Frontal cortex (tissue), 4 donors: ENCODE results near the gene VAC14. TPM values are rescaled to one million over a fixed set of nuclear protein-coding genes. Genes with fewer than 3 reads are reported as not detected.
A peak's percentile ranks its signal among the peaks of the same experiment; 100 is the strongest.
"Not testable (repeated sequence)": the region's sequence is repeated elsewhere in the genome, so short reads cannot be mapped to it uniquely, and the experiment has no call there.

Experiments
- DNase-seq, 2 donors: peaks; one replicate each; pipeline ENCODE4 v3.0.0; 2012; ENCODE audit warnings: low spot score in 2 of 2
- FAIRE-seq: peaks from 2 replicates; lab custom pipeline; 2012; peaks lifted over from hg19 to GRCh38; lab: Jason Lieb, UNC
- total RNA-seq: library from RNA; depleted of rRNA; stranded (reverse); fragments of >200 nt; gene quantifications from one replicate; pipeline ENCODE4 v1.2.3, GENCODE V29; 2014
- donor health status: control.
- donor health status: control.
- donor health status: control.

The VAC14 gene
- total RNA-seq, 1 donor from 2014 or later: 13.0 TPM

DNA sequence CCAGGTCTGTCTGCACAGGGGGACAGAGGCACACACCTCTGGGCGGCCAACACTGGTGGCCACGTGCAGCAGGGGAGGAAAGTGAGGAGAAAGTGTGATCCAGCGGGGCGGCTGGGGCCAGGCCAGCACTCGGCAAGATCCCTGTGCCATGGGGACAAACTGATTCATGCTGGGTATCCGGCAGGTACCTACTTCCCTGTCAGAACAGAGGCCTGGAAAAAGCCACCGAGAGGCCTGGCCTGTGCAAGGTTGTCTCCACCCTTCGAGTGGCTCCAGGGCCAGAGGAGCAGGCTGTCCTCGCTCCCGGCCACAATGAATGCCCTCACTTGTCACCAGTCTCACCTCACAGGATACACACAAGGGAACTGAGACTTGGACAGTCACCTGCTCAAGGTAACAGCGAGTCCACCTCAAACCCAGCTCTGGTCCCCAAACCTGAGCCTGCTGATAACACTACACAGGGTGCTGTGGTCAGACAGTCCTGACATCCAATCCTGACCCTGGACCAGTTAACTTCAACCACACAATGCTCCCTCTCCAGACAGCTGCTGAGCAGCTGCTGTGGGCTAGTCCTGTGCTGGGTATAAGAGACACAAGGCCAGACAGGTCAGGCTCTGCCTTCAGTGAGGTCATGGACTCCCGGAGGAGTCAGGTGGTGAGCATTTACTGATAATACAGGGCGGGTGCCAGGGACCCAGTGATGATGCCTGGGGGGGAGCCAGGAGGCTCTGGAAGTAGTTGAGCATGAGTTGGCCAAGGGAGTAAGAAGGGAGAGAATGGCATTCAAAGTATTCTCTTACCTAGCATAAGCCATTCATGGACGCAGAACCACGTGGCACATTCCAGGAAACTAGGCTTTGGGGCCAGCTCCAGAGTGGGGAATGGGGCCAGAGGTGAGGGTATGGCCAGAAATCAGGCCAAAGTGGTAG lies 53.0 kb downstream of the VAC14 start:
- FAIRE-seq (no peak), DNase-seq (no peak)

DNA sequence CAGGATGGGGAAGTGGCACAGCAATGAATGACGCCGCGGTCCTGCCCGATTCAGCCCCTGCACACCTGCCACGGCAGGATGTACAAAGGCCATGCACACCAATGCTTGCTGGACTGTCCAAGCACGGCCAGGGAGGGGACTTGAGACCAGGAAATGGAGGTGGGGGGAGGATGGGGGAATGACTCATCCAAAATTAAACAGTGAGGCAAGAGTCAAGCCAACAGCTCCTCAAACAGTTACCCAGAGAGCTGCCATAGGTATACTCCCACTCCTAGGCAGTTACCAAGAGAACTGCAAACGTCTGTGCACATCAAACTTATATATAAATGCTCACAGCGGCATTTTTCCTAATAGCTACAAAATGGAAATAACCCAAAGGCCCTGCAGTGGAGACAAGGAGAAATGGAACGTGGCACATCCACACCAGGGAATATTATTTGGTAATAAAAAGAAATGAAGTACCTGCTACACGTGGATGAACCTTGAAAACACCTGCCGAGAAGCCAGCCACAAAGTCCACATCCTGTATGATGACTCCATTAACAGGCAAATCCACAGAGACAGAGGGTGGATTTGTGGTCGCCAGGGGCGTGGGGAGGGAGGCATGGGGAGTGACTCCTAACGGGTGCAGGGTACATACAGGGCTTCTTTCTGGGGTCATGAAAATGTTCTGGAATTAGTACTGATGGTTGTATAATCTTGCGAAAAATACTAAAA lies 54.1 kb downstream of the VAC14 start:
- FAIRE-seq (no peak), DNase-seq (no peak)

DNA sequence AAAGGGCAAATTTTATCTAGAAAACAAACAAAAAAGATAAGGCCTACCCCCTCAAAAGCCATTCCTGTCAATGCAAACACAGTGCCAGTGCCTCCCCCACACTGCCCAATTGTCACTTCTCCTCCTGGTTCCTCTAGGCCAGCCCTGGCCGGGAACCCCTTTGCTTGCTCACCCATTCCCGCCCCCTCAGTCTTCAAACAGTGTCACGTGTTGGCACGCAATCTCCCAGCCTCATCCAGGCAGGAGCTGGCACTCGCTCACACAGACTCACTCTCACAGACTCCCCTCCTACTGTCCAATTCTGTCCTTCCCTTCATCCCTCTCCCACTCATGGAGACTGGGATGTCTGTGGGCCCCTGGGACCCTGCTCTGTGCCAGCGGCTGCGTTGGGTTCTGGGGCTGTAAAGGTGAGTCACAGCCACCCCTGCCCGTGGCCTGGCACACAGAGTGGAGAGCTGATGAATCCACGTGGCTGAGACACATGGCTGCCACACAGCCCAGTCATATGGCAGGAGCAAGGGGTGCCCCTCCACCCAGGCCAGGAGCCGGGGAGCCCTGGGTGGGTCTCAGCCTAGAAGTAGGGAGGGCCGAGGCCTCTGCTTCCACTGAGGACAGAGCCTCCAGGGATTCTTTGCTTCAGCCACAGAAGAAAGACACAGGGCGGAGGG lies 54.8 kb downstream of the VAC14 start:
- DNase-seq: peak in 1 of 2 donors; percentile 60
- FAIRE-seq: no peak

DNA sequence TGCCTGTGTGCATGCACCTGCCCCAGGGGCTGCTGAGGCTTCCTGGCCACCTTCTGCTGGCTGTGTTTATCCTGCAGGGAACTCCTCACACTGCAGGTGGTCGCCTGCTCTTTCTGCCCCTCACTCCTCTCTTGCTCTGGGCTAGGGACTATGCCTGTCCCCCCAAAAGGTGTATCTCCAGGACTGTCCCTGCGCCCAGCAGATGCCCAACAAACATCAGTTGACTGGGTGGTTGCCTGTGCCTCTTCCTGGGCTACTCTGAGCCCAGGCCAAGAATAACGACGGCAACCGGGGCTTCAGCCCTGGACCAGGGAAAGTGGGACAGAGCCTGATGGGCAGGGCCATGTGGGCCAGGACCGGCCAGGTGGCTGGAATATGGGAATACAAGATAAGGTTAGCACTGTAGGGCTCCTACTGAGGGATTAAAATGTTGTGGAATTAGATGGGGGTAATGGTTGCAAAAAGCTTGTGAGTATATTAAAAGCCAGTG lies 55.4 kb downstream of the VAC14 start:
- FAIRE-seq (no peak), DNase-seq (no peak)

GRCh38 chr16:70744366-70744765 lies 56.6 kb downstream of the VAC14 start:
- no peak for FAIRE-seq
- no peak for DNase-seq

GRCh38 chr16:70743791-70744190 lies 57.2 kb downstream of the VAC14 start:
- DNase-seq (no peak), FAIRE-seq (no peak)

GRCh38 chr16:70742967-70743366 lies 58.0 kb downstream of the VAC14 start:
- not testable (repeated sequence) for DNase-seq, FAIRE-seq

GRCh38 chr16:70741783-70742125 lies 59.2 kb downstream of the VAC14 start:
- FAIRE-seq (no peak), DNase-seq (no peak)

- FAIRE-seq: no peak
- no peak for DNase-seq
Observed at GRCh38 chr16:70740914-70741782, 59.8 kb downstream of the VAC14 start.

- DNase-seq: no peak
Observed at GRCh38 chr16:70740174-70740913, 60.6 kb downstream of the VAC14 start.

GRCh38 chr16:70739389-70739788 lies 61.6 kb downstream of the VAC14 start:
- DNase-seq (no peak), FAIRE-seq (no peak)

More at GRCh38 chr16:70740174-70740913, 60.6 kb downstream of the VAC14 start:
- no peak for FAIRE-seq

DNA sequence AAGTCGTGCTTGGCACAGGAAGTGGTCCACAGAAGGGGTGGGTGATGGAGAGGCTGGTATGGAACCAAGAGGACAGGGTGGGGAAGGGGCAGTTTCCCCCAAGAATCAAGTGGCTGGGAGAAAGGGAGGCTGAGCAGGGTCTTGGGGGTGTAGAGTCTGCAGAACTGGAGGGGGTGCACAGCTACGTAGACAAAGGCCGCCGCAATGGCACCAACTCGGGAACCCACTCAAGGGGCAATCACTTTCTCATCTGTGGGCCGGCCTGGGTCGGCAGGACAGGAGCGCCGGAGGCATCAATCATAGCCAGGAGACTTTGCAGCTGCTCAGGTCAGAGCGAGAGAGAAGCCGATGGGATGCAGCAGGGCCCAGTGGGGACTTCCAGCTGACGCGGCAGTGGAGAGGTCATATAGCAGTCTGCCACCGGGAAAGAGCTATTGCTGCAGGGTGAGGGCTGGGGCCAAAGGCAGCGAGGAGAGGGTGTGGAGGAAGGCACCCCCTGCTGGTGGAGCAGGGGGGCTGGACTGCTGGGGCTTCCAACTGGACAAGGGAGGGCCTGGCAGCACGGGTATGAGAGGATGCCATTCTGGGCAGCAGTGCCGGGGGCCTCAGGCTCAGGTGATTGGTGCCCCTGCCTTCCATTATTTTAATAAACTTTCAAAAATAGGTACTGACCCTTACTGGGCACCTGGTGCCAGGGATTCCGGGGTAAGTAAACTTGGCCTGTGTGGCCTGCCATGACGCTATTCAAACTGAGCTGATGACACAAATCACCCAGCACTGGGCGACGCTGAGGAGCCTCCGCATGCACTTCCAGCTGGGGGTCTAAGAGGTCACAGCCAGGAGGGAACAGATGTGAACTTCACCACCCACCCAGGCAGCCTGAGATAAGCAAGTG lies 62.6 kb downstream of the VAC14 start:
- DNase-seq: no peak
- FAIRE-seq: no peak

- FAIRE-seq (no peak), DNase-seq (no peak)
Observed at GRCh38 chr16:70737377-70738082, 63.4 kb downstream of the VAC14 start.

DNA sequence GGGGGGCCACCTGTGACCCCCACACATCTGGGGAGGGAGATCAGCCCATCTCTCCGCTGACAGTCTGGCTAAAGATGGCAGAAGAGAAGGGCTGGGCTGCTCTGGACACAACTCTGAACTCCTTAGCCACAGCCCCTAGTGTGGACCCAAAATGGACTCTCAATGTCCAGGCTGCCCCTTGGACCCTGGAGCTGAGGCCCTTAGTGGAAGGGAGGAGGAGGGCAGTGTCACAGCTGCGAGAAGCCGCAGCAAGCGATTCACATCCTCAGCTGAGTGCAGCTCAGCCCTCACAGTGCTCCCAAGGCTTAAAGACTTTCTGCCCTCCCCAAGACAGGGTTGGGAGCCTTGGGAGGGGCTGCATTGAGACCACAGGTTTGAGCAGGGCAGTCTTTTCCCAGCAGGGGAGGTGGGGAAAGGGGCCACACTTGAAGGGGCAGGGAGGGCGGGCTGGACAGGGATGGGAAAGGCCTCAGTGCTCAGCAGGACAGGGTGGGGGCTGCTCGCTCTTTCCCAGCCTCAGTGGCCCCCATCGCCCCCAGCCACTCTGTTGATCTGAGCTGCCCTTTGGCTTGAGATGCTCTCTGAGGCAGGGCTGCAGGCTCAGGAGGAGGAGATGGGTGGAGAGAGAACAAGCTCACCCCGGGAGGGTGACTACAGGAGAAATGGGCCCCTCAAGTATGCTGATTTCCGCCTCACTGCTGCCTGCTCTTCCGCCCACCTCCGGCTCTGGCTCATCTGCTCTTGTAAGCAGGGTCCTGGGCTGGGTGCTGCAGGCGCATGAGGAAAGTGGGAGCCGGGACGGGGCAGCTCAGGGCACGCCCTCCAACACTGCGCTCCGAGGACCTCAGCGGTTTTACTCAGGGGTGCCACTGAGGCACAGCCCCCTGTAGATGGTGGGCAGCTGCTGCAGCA lies 64.2 kb downstream of the VAC14 start:
- DNase-seq: no peak
- FAIRE-seq: no peak

DNA sequence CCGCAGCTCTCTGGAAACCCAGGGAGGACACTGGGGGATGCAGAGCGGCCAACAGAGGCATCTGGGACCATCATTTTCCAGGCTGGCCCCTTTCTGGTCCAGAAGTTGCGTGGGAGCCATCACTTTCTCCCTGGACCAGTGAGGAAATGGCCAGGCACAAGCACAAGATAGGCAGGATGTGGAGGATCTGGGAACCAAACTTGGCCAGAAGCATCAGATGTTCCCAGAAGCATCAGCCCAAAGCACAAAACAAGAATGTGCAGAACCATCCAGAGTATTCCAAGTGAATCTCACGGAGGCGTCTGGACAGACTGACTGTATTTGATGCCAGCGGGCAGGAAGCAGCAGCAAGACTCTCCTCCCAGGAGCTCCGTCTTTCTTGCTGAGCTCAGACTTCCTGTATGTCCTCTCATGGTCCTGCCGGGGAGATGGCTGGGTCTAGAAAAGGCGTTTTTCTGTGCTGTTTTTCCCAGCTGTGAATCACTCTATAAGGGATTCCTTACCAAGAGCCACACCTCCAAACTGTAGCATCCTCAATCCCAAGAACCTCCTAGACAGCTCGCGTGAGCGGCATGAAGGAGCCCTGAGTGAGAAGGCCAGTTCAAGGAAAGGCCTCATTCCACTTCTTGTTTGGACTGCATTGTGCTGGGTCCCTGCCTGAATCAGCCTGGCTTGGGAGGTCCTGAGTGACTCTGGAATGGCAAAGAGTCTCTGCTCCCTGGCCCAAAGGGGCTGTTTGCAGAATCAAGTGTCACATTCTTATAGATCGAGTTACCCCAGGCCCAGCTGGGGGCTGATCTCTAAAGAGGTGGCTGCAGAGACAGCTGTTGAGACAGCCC lies 65.6 kb downstream of the VAC14 start:
- FAIRE-seq (no peak), DNase-seq (no peak)
